Caki2 (cell line): Measurements from ENCODE around the gene NOVA2. TPM values are rescaled to one million over a fixed set of nuclear protein-coding genes. Genes with fewer than 3 reads are reported as not detected.
A peak's percentile ranks its signal among the peaks of the same experiment; 100 is the strongest.

Experiments used
- DNase-seq: peaks from one replicate; pipeline ENCODE4 v3.0.0-alpha.2; 2015; ENCODE audit warnings: low read depth
- in situ Hi-C: cut with HindIII; loops from 2 replicates; pipeline ENCODE4 v1.10.0; 2016; ENCODE audit warnings: low sequenced_read_pairs, low pct_unique_long_range_greater_than_20kb, mixed read lengths
- total RNA-seq: library from RNA; depleted of rRNA; stranded (reverse); fragments of >200 nt; shearing (Covaris generic); gene quantifications from 2 replicates; pipeline ENCODE4 v1.2.3, GENCODE V29; 2014; ENCODE audit warnings: low replicate concordance; rRNA removed

The NOVA2 gene
- total RNA-seq, 1 experiment from 2014 or later, result not detected

DNA sequence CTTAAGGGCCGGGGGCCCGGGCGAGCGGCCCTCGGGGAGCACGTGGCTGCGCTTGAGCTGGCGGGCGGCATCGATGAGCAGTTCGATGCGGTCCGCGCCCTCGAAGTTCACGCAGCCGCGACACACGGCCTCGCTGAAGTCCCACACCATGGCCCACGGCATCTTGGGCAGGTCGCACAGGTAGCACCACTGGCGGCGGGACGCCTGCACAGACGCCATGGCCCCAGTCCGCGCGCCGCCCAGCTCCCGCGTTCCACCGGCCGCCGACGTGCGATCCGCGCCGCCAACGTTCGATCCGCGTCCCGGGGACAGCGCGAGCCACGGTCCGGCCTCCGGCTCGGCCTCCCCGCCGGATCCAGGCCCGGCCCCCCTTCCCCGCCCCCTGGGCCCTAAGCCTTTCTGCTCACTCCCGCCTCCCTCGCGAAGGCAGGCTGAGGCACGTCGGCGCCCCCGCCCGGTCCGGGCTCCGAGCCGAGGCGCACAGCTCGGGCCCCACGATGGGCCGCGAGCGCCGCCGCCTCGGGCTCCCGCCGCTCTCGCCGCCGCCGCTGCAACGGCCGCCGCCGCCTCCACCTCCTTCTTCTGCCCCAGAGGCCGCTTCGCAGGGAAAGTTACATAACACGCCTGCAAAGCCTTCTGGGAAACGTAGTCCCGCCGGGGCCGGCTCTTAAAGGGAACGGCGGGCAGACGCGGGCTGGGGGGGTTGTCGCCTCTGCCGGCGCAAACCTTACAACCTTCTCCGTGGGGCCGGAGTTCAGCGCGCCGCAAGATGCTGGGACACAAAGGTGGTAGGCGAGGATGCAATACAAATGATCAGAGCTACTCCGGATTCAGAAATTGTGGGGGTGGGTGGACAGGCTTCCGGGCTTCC, 87.9 kb downstream of the NOVA2 start, which contains the start of gene IRF2BP1:
Gene IRF2BP1, minus strand, starts transcription at position 586 of the 871 bp plus-strand sequence. Its CDS starts 367 bp downstream, at position 219.
- peak; percentile 95 for DNase-seq
- in situ Hi-C loops, result no loop called here

GRCh38 chr19:45884682-45885555, 88.7 kb downstream of the NOVA2 start:
- peak; percentile 21 for DNase-seq
- in situ Hi-C loops, result no loop called here

GRCh38 chr19:45883881-45884681, 89.6 kb downstream of the NOVA2 start:
- no peak for DNase-seq
- in situ Hi-C loops, result no loop called here

Other genes starting within 250 kb of the NOVA2 start
- gene FBXO46, start 243.0 kb downstream of the NOVA2 start, total RNA-seq, result 21.0 and 22.0 TPM in 2 replicates
- 0.35 TPM in 1 of 2 replicates, not detected in the other for gene MEIOSIN, start 240.4 kb downstream of the NOVA2 start, total RNA-seq
- 14.3 and 15.2 TPM in 2 replicates for gene SIX5, start 204.6 kb downstream of the NOVA2 start, total RNA-seq
- 4.8 and 9.1 TPM in 2 replicates for gene DMPK, start 191.4 kb downstream of the NOVA2 start, total RNA-seq
- 22.3 and 25.6 TPM in 2 replicates for gene DMWD, start 181.0 kb downstream of the NOVA2 start, total RNA-seq
- gene RSPH6A, start 158.6 kb downstream of the NOVA2 start, total RNA-seq, result not detected in 2 replicates
- 75.2 and 83.9 TPM in 2 replicates for gene SYMPK, start 110.7 kb downstream of the NOVA2 start, total RNA-seq
- 0.14 TPM in 1 of 2 replicates, not detected in the other for gene FOXA3, start 109.5 kb downstream of the NOVA2 start, total RNA-seq
- 42.5 and 60.5 TPM in 2 replicates for gene IRF2BP1, start 87.7 kb downstream of the NOVA2 start, total RNA-seq
- 2.4 and 6.0 TPM in 2 replicates for gene MYPOP, start 71.3 kb downstream of the NOVA2 start, total RNA-seq
- not detected in 2 replicates for gene NANOS2, start 59.1 kb downstream of the NOVA2 start, total RNA-seq
- 11.1 and 17.0 TPM in 2 replicates for gene CCDC61, start 21.6 kb upstream of the NOVA2 start, total RNA-seq
- not detected in 2 replicates for gene PGLYRP1, start 49.2 kb upstream of the NOVA2 start, total RNA-seq
- not detected in 2 replicates for gene IGFL4, start 67.1 kb upstream of the NOVA2 start, total RNA-seq
- gene IGFL3, start 150.8 kb upstream of the NOVA2 start, total RNA-seq, result not detected in 2 replicates
- gene IGFL2, start 174.4 kb upstream of the NOVA2 start, total RNA-seq, result not detected in 2 replicates